GM23338 (cell line): ENCODE data around the gene IL17C. TPM values are rescaled to one million over a fixed set of nuclear protein-coding genes. Genes with fewer than 3 reads are reported as not detected.

ENCODE experiments used
- ATAC-seq: fragments of 200-7000 bp; cut with Tn5 transposase; 3 replicates; pipeline ENCODE4 v1.9.1; 2020
- DNase-seq: peaks from one replicate; pipeline ENCODE4 v3.0.0-alpha.2; 2015; ENCODE audit warnings: low spot score
- H2AFZ ChIP-seq: fragments of 200-600 bp; sonication (generic); 2 replicates; pipeline ENCODE4 v1.8.0; 2016; ENCODE audit warnings: antibody characterized with exemption, mild to moderate bottlenecking, moderate library complexity
- H3F3A ChIP-seq: fragments of 200-600 bp; sonication (generic); replicated peaks from 2 replicates; pipeline ENCODE4 v1.8.0; 2017; ENCODE audit warnings: antibody characterized with exemption, mixed run types, low read depth
- H3K27ac ChIP-seq: fragments of 200-600 bp; sonication (generic); 2 replicates; pipeline ENCODE4 v1.6.1; 2016; ENCODE audit warnings: low read depth
- H3K27me3 ChIP-seq: fragments of 200-600 bp; sonication (generic); 2 replicates; pipeline ENCODE4 v1.8.0; 2016; ENCODE audit warnings: mild to moderate bottlenecking, mixed run types, moderate library complexity; ENCODE audit not compliant: insufficient read depth
- H3K36me3 ChIP-seq: fragments of 200-600 bp; sonication (generic); 2 replicates; pipeline ENCODE4 v1.8.0; 2016; ENCODE audit warnings: mild to moderate bottlenecking; ENCODE audit not compliant: insufficient read depth
- H3K4me1 ChIP-seq: fragments of 200-600 bp; sonication (generic); 2 replicates; pipeline ENCODE4 v1.8.0; 2016; ENCODE audit warnings: mild to moderate bottlenecking, moderate library complexity; ENCODE audit not compliant: insufficient read depth
- H3K4me2 ChIP-seq: fragments of 200-600 bp; sonication (generic); 2 replicates; pipeline ENCODE4 v1.7.1; 2017; ENCODE audit warnings: mixed run types
- H3K4me3 ChIP-seq: fragments of 200-600 bp; sonication (generic); 2 replicates; pipeline ENCODE4 v1.6.1; 2016; ENCODE audit warnings: mixed run types
- H3K79me2 ChIP-seq: fragments of 200-600 bp; sonication (generic); replicated peaks from 2 replicates; pipeline ENCODE4 v1.8.0; 2017; ENCODE audit warnings: mild to moderate bottlenecking; ENCODE audit not compliant: insufficient read depth
- H3K9me2 ChIP-seq: fragments of 200-600 bp; sonication (generic); 2 replicates; pipeline ENCODE4 v1.8.0; 2017; ENCODE audit not compliant: insufficient read depth
- H4K20me1 ChIP-seq: fragments of 200-600 bp; sonication (generic); replicated peaks from 2 replicates; pipeline ENCODE4 v1.8.0; 2017; ENCODE audit warnings: mild to moderate bottlenecking; ENCODE audit not compliant: insufficient read depth
- H3K27ac Mint-ChIP-seq: 2 replicates; pipeline ENCODE4 v1.8.0; 2020; ENCODE audit warnings: inconsistent platforms, mild to moderate bottlenecking, moderate library complexity, mixed read lengths
- H3K27me3 Mint-ChIP-seq: 3 replicates; pipeline ENCODE4 v1.8.0; 2022; ENCODE audit warnings: low read depth, mild to moderate bottlenecking, moderate library complexity, mixed read lengths, inconsistent platforms; ENCODE audit not compliant: insufficient read depth, poor library complexity
- H3K36me3 Mint-ChIP-seq: 3 replicates; pipeline ENCODE4 v1.8.0; 2021; ENCODE audit warnings: low read depth, mild to moderate bottlenecking, inconsistent platforms, moderate library complexity, mixed read lengths
- H3K4me1 Mint-ChIP-seq: 3 replicates; pipeline ENCODE4 v1.8.0; 2020; ENCODE audit warnings: mild to moderate bottlenecking, inconsistent platforms, mixed read lengths
- H3K4me3 Mint-ChIP-seq: 3 replicates; pipeline ENCODE4 v1.8.0; 2021; ENCODE audit warnings: moderate library complexity, mild to moderate bottlenecking, inconsistent platforms, mixed read lengths
- H3K9me3 Mint-ChIP-seq: 3 replicates; pipeline ENCODE4 v1.8.0; 2020; ENCODE audit warnings: moderate library complexity, mild to moderate bottlenecking, inconsistent platforms, mixed read lengths
- CREB1 ChIP-seq: fragments of 250-450 bp; sonication (Bioruptor Pico); IDR thresholded peaks from 2 replicates; pipeline ENCODE4 v1.5.0; 2020; ENCODE audit warnings: low read depth, mild to moderate bottlenecking, moderate library complexity
- EZH2 ChIP-seq: fragments of 200-600 bp; sonication (generic); IDR thresholded peaks from one replicate; pipeline ENCODE4 v1.8.0; 2017; ENCODE audit warnings: antibody characterized with exemption, mild to moderate bottlenecking, low read depth; ENCODE audit not compliant: unreplicated experiment
- EZH2phosphoT487 ChIP-seq: fragments of 200-600 bp; sonication (generic); IDR thresholded peaks from one replicate; pipeline ENCODE4 v1.8.1; 2018; ENCODE audit warnings: antibody characterized with exemption; ENCODE audit not compliant: unreplicated experiment
- JUNB ChIP-seq: IDR thresholded peaks from one replicate; pipeline ENCODE4 v1.6.1; 2016; ENCODE audit warnings: antibody characterized with exemption; ENCODE audit not compliant: unreplicated experiment
- NANOG ChIP-seq: IDR thresholded peaks from 2 replicates; pipeline ENCODE4 v1.6.1; 2016; ENCODE audit warnings: antibody characterized with exemption, borderline replicate concordance
- POLR2AphosphoS5 ChIP-seq: IDR thresholded peaks from 2 replicates; pipeline ENCODE4 v1.6.1; 2016; ENCODE audit warnings: antibody characterized with exemption, low read depth
- STAT1 ChIP-seq: IDR thresholded peaks from one replicate; pipeline ENCODE4 v1.6.1; 2016; ENCODE audit warnings: antibody characterized with exemption; ENCODE audit not compliant: unreplicated experiment
- ZNF114 ChIP-seq: fragments of 250-450 bp; sonication (Bioruptor Pico); IDR thresholded peaks from 2 replicates; pipeline ENCODE4 v1.5.0; 2020; ENCODE audit warnings: mild to moderate bottlenecking, moderate library complexity
- ZNF331 ChIP-seq: fragments of 250-450 bp; sonication (Bioruptor Pico); IDR thresholded peaks from 2 replicates; pipeline ENCODE4 v1.5.0; 2020; ENCODE audit warnings: low read depth, mild to moderate bottlenecking, moderate library complexity
- ZNF462 ChIP-seq: fragments of 250-450 bp; sonication (Bioruptor Pico); IDR thresholded peaks from 2 replicates; pipeline ENCODE4 v1.5.0; 2020; ENCODE audit warnings: mild to moderate bottlenecking, moderate library complexity
- polyA plus RNA-seq: library from polyadenylated mRNA; unstranded; fragments of >200 nt; fragmentation: Nextera tagmentation; extraction: Ambion mirVana; gene quantifications from 2 replicates; pipeline ENCODE4 v1.2.1, GENCODE V29; 2016
- total RNA-seq: library from RNA; depleted of rRNA; stranded (reverse); fragments of >200 nt; shearing (Covaris generic); gene quantifications from 2 replicates; pipeline ENCODE4 v1.2.3, GENCODE V29; 2014
- TF ChIP-seq, protein P1 (sequence below): IDR thresholded peaks from one replicate; pipeline ENCODE4 v1.6.1; 2018; ENCODE audit warnings: antibody characterized with exemption; ENCODE audit not compliant: unreplicated experiment
- TF ChIP-seq, protein P2 (sequence below): IDR thresholded peaks from 2 replicates; pipeline ENCODE4 v1.6.1; 2016; ENCODE audit warnings: antibody characterized with exemption
- TF ChIP-seq, protein P3 (sequence below), 2 experiments: fragments of 200-600 bp in 1 of 2; sonication (generic) in 1 of 2; conservative IDR thresholded peaks; 2 replicates each; pipeline versions ENCODE4 v1.5.1 to v1.6.1; 2016 to 2017; ENCODE audit warnings: antibody characterized with exemption in 2 of 2, low read depth in 2 of 2, mild to moderate bottlenecking in 2 of 2, moderate library complexity in 1 of 2

IL17C gene
- total and polyA plus RNA-seq, 2 experiments from 2014 or later = 2.7 to 3.9 TPM

- Histone ChIP-seq H3K9me2 (no peaks in the 10 kb centered on the region), H3K4me1 (peaks cover 18% of the 10 kb centered on the region), H3F3A (0 out of 2 replicates have a peak, but pooled peaks cover 12% of the 10 kb centered on the region), H4K20me1 (peaks cover 30% of the 10 kb centered on the region), H3K36me3 (0 out of 2 replicates have a peak, but pooled peaks cover 1% of the 10 kb centered on the region), H3K27ac (no peak within 1 kb of the TSS; the same call in 1 of the 2 replicates), H3K4me2 (peak within 1 kb of the TSS; percentile 97), H3K79me2 (peaks cover 62% of the 10 kb centered on the region), H3K27me3 (no peaks in the 10 kb centered on the region), H2AFZ (peak within 1 kb of the TSS; percentile 81), H3K4me3 (peak within 1 kb of the TSS; percentile 90)
- peak within 1 kb of the TSS; percentile 96 for H3K4me3 Mint-ChIP-seq
- peaks cover 15% of the 10 kb centered on the region for H3K27me3 Mint-ChIP-seq
- peaks cover 6% of the 10 kb centered on the region for H3K9me3 Mint-ChIP-seq
- peak; percentile 98 for DNase-seq
- H3K36me3 Mint-ChIP-seq = peaks cover 13% of the 10 kb centered on the region
- peak; percentile 94 for ATAC-seq
- H3K27ac Mint-ChIP-seq = peak within 1 kb of the TSS; percentile 93
- H3K4me1 Mint-ChIP-seq = peaks cover 15% of the 10 kb centered on the region; the same call in 2 of the 3 replicates
- TF ChIP-seq JUNB = no peak
- no peak for TF ChIP-seq ZNF114
- peak; percentile 96 for TF ChIP-seq POLR2AphosphoS5
- TF ChIP-seq CREB1 = peak; percentile 90
- no peak for TF ChIP-seq EZH2
- no peak for TF ChIP-seq STAT1
- TF ChIP-seq, protein P1, sequence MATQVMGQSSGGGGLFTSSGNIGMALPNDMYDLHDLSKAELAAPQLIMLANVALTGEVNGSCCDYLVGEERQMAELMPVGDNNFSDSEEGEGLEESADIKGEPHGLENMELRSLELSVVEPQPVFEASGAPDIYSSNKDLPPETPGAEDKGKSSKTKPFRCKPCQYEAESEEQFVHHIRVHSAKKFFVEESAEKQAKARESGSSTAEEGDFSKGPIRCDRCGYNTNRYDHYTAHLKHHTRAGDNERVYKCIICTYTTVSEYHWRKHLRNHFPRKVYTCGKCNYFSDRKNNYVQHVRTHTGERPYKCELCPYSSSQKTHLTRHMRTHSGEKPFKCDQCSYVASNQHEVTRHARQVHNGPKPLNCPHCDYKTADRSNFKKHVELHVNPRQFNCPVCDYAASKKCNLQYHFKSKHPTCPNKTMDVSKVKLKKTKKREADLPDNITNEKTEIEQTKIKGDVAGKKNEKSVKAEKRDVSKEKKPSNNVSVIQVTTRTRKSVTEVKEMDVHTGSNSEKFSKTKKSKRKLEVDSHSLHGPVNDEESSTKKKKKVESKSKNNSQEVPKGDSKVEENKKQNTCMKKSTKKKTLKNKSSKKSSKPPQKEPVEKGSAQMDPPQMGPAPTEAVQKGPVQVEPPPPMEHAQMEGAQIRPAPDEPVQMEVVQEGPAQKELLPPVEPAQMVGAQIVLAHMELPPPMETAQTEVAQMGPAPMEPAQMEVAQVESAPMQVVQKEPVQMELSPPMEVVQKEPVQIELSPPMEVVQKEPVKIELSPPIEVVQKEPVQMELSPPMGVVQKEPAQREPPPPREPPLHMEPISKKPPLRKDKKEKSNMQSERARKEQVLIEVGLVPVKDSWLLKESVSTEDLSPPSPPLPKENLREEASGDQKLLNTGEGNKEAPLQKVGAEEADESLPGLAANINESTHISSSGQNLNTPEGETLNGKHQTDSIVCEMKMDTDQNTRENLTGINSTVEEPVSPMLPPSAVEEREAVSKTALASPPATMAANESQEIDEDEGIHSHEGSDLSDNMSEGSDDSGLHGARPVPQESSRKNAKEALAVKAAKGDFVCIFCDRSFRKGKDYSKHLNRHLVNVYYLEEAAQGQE = no peak
- no peak for TF ChIP-seq ZNF331
- TF ChIP-seq, protein P2, sequence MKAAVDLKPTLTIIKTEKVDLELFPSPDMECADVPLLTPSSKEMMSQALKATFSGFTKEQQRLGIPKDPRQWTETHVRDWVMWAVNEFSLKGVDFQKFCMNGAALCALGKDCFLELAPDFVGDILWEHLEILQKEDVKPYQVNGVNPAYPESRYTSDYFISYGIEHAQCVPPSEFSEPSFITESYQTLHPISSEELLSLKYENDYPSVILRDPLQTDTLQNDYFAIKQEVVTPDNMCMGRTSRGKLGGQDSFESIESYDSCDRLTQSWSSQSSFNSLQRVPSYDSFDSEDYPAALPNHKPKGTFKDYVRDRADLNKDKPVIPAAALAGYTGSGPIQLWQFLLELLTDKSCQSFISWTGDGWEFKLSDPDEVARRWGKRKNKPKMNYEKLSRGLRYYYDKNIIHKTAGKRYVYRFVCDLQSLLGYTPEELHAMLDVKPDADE = peak; percentile 49; the same call in 1 of the 2 replicates
- TF ChIP-seq, protein P3, sequence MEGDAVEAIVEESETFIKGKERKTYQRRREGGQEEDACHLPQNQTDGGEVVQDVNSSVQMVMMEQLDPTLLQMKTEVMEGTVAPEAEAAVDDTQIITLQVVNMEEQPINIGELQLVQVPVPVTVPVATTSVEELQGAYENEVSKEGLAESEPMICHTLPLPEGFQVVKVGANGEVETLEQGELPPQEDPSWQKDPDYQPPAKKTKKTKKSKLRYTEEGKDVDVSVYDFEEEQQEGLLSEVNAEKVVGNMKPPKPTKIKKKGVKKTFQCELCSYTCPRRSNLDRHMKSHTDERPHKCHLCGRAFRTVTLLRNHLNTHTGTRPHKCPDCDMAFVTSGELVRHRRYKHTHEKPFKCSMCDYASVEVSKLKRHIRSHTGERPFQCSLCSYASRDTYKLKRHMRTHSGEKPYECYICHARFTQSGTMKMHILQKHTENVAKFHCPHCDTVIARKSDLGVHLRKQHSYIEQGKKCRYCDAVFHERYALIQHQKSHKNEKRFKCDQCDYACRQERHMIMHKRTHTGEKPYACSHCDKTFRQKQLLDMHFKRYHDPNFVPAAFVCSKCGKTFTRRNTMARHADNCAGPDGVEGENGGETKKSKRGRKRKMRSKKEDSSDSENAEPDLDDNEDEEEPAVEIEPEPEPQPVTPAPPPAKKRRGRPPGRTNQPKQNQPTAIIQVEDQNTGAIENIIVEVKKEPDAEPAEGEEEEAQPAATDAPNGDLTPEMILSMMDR (conservative IDR thresholded peaks at IDR 0.05; ENCODE audit: low read depth in 2 of 2) = 0 out of 4 replicates have a peak, but pooled peaks of 1 of the 2 experiments have one; percentile 8
- no peak for TF ChIP-seq ZNF462 (CRISPR knock-in tag)
- peak; percentile 23; the same call in 1 of the 2 replicates for TF ChIP-seq NANOG
- no peak for TF ChIP-seq EZH2phosphoT487
Measured at GRCh38 chr16:88662843-88663606, 24.7 kb downstream of the IL17C start, which contains the start of gene MVD. Gene MVD (minus strand): TSS chr16:88663091. CDS start chr16:88663080, 11 bp downstream.
